ENCODE results near the gene CDH18. TPM values are rescaled to one million over a fixed set of nuclear protein-coding genes. Genes with fewer than 3 reads are reported as not detected.

Gene CDH18
- total RNA-seq, 2 donors from 2014 or later: not detected

GRCh38 chr5:19770396-19770795, 217.6 kb downstream of the CDH18 start:
- ATAC-seq (no peak), DNase-seq (no peak)
- intact Hi-C loops (cut with DNase I): no loop called here

GRCh38 chr5:19767987-19768386, 220.0 kb downstream of the CDH18 start:
- intact Hi-C loops (cut with DNase I): no loop called here
- DNase-seq: no peak
- ATAC-seq: no peak

- no peak for DNase-seq
- no peak for ATAC-seq
- intact Hi-C loops (cut with DNase I): no loop called here
Measured at GRCh38 chr5:19753579-19753978, 234.4 kb downstream of the CDH18 start.

- DNase-seq (no peak), ATAC-seq (no peak)
- intact Hi-C loops (cut with DNase I): no loop called here
Measured at GRCh38 chr5:19751326-19751725, 236.7 kb downstream of the CDH18 start.

GRCh38 chr5:19745247-19745646, 242.8 kb downstream of the CDH18 start:
- intact Hi-C loops (cut with DNase I): no loop called here
- no peak for ATAC-seq
- no peak for DNase-seq

GRCh38 chr5:19739671-19740070, 248.3 kb downstream of the CDH18 start:
- ATAC-seq (no peak), DNase-seq (no peak)
- intact Hi-C loops (cut with DNase I): no loop called here

- ATAC-seq (no peak), DNase-seq (no peak)
- intact Hi-C loops (cut with DNase I): no loop called here
Measured at GRCh38 chr5:19734776-19735175, 253.2 kb downstream of the CDH18 start.

GRCh38 chr5:19733612-19734495, 254.1 kb downstream of the CDH18 start:
- no peak for ATAC-seq

GRCh38 chr5:19728571-19728970, 259.4 kb downstream of the CDH18 start:
- DNase-seq (no peak), ATAC-seq (no peak)
- intact Hi-C loops (cut with DNase I): no loop called here

More at GRCh38 chr5:19733612-19734495, 254.1 kb downstream of the CDH18 start:
- intact Hi-C loops (cut with DNase I): no loop called here
- no peak for DNase-seq

GRCh38 chr5:19719109-19719508, 268.9 kb downstream of the CDH18 start:
- ATAC-seq: no peak
- no peak for DNase-seq
- intact Hi-C loops (cut with DNase I): no loop called here

- no peak for DNase-seq
- no peak for ATAC-seq
- intact Hi-C loops (cut with DNase I): no loop called here
Measured at GRCh38 chr5:19713740-19714139, 274.3 kb downstream of the CDH18 start.

- intact Hi-C loops (cut with DNase I): no loop called here
- DNase-seq: no peak
- ATAC-seq: no peak
Measured at GRCh38 chr5:19709403-19709802, 278.6 kb downstream of the CDH18 start.

- DNase-seq: no peak
- intact Hi-C loops (cut with DNase I): no loop called here
- ATAC-seq: no peak
Measured at GRCh38 chr5:19706776-19707175, 281.2 kb downstream of the CDH18 start.

- intact Hi-C loops (cut with DNase I): no loop called here
- DNase-seq (no peak), ATAC-seq (no peak)
Measured at GRCh38 chr5:19701731-19702130, 286.3 kb downstream of the CDH18 start.

GRCh38 chr5:19694949-19695611, 292.9 kb downstream of the CDH18 start:
- ATAC-seq: no peak
- no peak for DNase-seq
- intact Hi-C loops (cut with DNase I): no loop called here

- ATAC-seq: no peak
- intact Hi-C loops (cut with DNase I): no loop called here
- DNase-seq: no peak
Measured at GRCh38 chr5:19690978-19691377, 297.0 kb downstream of the CDH18 start.

GRCh38 chr5:19685473-19685872, 302.5 kb downstream of the CDH18 start:
- intact Hi-C loops (cut with DNase I): no loop called here
- ATAC-seq: no peak
- no peak for DNase-seq

GRCh38 chr5:19676895-19677294, 311.1 kb downstream of the CDH18 start:
- DNase-seq: no peak
- ATAC-seq: no peak

GRCh38 chr5:19660679-19661078, 327.3 kb downstream of the CDH18 start:
- DNase-seq: no peak
- no peak for ATAC-seq
- intact Hi-C loops (cut with DNase I): no loop called here

More at GRCh38 chr5:19676895-19677294, 311.1 kb downstream of the CDH18 start:
- intact Hi-C loops (cut with DNase I): no loop called here

- no peak for DNase-seq
- intact Hi-C loops (cut with DNase I): no loop called here
- ATAC-seq: no peak
Measured at GRCh38 chr5:19655627-19656026, 332.4 kb downstream of the CDH18 start.

GRCh38 chr5:19638461-19638860, 349.5 kb downstream of the CDH18 start:
- DNase-seq (no peak), ATAC-seq (no peak)
- intact Hi-C loops (cut with DNase I): no loop called here

All from left cardiac atrium (tissue), 4 donors.